NCI-H748 treated with DMSO at 0.1 percent for 48 hours (cell line): ENCODE measurements around the gene SLC38A5.
"Not testable (repeated sequence)": the region's sequence is repeated elsewhere in the genome, so short reads cannot be mapped to it uniquely, and the experiment has no call there.

Source experiments
- DNase-seq: peaks from one replicate; lab custom pipeline; 2025; lab: John Stamatoyannopoulos, UW

SLC38A5 gene

GRCh38 chrX:48470110-48470832 lies at the start of gene SLC38A5:
SLC38A5 (minus strand) TSS chrX:48470260; CDS start chrX:48467924, 2,336 bp downstream.
- DNase-seq: no peak

- DNase-seq: not testable (repeated sequence)
Measured at GRCh38 chrX:48519481-48519880, 49.4 kb upstream of the SLC38A5 start.

GRCh38 chrX:48516987-48517386 lies 46.9 kb upstream of the SLC38A5 start:
- DNase-seq: no peak

DNA sequence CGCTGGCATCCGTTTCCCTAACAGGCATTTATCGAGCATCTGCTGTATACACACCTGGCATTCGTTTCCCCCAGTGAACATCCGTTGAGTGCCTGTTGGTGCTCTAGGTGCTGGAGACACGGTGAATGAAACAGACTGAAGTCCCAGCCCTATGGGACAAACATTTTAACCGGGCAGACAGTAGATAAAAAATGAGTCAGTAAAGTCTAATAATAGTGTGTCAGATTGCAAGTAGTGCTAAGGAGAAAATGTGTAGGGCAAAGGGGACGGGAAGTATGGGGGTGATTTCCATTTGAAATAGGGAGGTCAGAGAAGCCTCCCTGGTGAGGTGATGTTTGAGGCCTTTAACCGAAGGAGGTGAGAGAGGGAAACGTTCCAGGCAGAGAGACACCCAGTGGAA lies 46.2 kb upstream of the SLC38A5 start:
- no peak for DNase-seq

DNA sequence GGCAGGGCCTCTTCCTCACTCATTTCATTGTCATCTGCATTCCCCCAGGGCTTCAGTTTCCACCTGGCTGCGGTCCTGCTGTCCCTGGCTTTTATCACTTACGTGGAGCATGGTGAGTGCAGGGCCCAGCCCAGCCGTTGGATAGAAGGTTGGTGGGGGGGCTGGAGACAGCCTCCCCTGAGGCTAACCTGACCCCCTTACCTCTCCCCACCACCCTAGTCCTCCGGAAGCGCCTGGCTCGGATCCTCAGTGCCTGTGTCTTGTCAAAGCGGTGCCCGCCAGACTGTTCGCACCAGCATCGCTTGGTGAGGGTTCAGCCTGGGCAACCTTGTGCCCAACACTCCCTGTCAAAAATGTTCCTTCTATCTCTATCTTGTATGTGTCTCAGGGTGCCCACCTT lies 45.8 kb upstream of the SLC38A5 start:
- no peak for DNase-seq

DNA sequence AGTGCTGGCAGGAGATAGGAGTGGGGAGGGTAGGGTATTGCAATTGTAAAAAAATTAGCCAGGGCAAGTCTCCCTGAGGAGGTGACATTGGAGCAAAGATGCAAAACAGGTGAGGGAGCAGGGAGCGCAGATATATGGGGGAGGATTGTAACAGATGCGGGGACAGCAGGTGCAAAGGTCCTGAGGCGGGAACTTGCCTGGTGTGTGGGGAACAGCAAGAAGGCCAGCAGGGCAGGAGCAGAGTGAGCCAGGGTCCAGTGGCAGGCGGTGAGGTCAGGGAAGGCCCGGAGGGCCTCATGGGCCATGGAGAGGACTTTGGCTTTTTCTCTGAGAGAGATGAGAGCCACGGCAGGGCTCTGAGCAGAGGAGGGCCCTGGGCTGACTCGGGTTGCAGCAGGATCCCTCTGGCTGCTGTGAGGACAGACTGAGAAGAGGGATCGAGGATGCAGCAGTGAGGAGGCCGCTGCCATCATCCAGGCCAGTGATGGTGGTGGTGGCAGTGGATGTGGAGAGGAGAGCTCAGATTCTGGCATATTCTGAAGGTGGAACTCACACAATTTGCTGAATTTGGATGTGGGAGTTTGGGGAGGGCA lies 44.9 kb upstream of the SLC38A5 start:
- no peak for DNase-seq

DNA sequence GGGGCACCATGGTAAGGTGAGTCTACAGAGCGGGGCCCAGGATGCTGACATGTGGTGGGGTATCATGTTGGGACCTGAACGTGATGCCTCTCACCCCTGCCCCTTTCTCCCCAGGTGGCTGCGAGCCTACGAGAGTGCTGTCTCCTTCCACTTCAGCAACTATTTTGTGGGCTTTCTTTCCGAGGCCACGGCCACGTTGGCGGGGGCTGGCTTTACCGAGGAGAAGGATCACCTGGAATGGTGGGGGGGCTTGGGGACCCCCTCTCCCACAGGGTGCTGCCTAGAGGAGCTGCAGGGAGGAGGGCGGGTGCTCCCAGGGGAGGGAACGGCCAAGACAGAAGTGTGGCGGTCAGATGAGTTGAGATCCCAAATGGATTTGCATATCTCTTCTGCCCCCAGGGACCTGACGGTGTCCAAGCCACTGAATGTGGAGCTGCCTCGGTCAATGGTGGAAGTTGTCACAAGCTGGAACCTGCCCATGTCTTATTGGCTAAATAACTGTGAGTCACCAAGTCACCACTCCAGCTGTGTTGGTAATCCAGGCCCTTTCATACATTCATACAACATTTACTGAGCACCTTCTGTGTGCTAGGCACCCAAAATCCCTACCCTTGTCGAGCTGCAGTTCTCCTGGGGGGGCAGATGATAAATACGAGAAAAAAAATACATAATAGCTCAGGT lies 44.2 kb upstream of the SLC38A5 start:
- no peak for DNase-seq

- no peak for DNase-seq
Measured at GRCh38 chrX:48513670-48514069, 43.6 kb upstream of the SLC38A5 start.

GRCh38 chrX:48512371-48512935 lies 42.4 kb upstream of the SLC38A5 start:
- DNase-seq: no peak

DNA sequence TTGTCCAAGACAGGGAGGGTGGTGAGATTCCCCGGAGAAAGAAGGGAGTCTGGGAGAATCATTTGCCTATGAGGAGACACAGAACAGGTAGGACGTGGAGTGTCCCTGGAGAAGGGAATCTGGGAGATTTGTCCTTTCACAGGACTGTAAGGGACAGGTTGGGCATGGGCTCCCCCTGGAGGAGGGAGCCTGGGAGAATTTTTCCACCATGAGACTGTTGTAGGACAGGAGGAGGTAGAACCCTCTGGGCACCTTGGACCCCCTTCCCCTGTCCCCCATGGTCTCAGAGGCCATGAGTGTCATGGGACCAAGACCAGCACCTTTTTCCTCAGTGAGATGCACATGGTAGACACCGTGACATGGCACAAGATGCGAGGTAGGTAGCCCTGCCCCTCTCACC lies 41.5 kb upstream of the SLC38A5 start:
- no peak for DNase-seq

DNA sequence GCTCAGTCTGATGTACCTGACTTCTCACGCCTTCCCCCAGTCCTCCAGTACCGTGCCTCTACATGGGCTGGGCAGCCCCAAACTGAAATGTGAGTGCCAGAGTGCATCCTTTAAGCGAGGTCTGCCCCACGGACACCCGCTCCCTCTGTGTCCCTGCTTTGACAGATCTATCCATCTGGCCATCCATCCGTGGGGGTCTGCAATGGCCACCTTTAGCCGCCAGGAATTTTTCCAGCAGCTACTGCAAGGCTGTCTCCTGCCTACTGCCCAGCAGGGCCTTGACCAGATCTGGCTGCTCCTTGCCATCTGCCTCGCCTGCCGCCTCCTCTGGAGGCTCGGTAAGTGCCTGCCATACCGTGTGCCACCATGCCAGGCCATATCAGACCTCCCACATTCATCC lies 39.6 kb upstream of the SLC38A5 start:
- DNase-seq: no peak

DNA sequence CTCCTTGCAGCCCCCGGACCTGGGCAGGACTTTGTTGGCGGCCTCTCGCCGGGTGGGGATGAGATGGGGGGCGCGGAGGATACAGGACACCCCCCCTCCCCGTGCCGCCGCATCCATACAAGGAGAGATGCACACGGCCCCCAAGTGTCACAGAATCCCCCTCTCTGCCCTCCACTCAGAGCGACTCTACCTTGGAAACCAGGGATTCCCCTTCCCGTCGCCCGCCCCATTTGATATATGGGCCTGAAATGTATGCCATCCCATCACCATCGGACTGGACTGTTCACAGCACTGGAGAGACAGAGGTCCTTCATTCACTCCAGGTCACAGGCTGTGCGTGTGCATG lies 39.2 kb upstream of the SLC38A5 start:
- no peak for DNase-seq

DNA sequence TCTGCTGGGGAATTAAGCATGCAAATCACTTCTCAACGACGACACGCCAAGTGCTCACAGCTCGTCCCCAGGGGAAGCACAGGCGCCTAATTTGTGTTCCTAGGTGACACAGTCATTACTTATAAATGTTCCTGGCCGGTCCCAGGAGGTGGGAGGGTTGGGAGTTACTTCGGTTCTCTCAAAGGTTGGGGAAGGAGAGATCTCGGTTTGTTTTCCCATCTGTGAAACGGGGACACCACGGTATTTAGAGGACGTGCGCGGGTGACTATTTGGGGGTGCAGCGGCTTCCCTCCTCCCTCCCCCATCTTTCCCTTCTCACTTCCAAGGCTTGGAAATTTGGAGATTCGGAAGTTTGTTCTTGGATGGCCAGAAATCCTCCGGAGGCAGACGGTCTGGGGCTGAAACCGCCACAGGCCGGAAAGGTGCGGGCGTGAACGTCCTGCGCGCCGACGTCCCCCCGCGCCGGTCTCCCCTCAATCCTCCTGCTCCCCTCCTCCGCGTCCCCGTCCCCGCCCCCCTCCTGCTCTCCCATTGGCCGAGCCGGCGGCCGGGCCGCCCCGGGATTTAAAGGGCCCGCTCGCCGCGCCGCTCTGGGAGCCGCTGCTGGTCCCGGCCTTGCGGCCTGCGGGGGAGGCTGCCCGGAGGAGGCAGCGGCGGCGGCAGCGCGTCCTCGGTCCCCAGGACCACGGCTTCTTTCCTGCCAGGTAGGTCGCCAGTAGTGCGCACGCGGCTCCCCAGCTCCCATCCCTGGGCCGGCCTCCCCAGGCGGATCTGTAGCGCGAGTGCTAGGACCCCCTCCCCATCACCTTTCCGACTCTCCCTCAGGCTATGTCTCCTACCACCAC lies 38.6 kb upstream of the SLC38A5 start, which contains the start of gene PORCN:
PORCN (plus strand) TSS at position 593 of the 845 bp plus-strand sequence. CDS start 829 bp downstream, outside the sequence.
- DNase-seq: peak; percentile 11

DNA sequence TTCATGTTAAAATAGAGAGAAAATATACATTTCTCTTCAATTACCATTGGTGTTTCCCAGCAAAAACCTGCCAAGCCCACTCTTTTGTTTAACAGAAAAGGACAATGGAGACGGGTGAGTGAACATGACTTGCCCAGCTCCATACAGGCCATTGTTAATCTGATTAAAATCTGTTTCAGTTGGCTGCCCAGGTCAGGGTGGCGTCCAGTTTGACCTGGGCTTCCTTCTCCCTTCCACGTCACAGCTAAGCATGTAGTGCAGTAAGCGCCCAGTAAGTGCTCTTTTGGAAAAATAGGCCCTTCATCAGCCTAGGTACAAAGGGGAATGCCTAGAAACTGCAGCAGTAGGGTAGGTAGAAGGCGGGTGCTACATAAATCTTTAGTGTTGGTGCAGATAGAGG lies 37.2 kb upstream of the SLC38A5 start:
- DNase-seq: no peak

GRCh38 chrX:48505481-48505880 lies 35.4 kb upstream of the SLC38A5 start:
- no peak for DNase-seq

DNA sequence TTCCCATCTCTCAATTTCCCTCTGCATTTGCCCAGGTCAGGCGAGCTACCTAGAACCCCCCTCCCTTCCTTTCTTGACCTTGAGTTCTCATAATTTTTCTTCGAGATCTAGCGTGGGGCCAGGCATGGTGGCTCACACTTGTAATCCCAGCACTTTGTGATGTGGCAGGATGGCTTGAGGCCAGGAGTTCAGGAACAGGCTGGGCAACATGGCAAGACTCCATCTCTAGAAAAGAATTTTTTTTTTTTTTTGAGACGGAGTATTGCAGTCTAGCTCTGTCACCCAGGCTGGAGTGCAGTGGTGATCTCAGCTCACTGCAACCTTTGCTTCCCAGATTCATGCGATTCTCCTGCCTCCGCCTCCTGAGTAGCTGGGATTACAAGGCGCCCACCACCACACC lies 34.2 kb upstream of the SLC38A5 start:
- no peak for DNase-seq

GRCh38 chrX:48498374-48498809 lies 28.3 kb upstream of the SLC38A5 start:
- DNase-seq: no peak

- no peak for DNase-seq
Measured at GRCh38 chrX:48497871-48498270, 27.8 kb upstream of the SLC38A5 start.

- no peak for DNase-seq
Measured at GRCh38 chrX:48496660-48497059, 26.6 kb upstream of the SLC38A5 start.

- no peak for DNase-seq
Measured at GRCh38 chrX:48493890-48494364, 23.9 kb upstream of the SLC38A5 start.

GRCh38 chrX:48492293-48492910 lies 22.3 kb upstream of the SLC38A5 start:
- no peak for DNase-seq
